GM18951 (cell line): ENCODE measurements around the gene SLAMF6.
"Not testable (repeated sequence)": the region's sequence is repeated elsewhere in the genome, so short reads cannot be mapped to it uniquely, and the experiment has no call there.

Source experiments
- POLR2A ChIP-seq: IDR thresholded peaks from 4 replicates; pipeline ENCODE4 v1.6.1; 2011; ENCODE audit warnings: mild to moderate bottlenecking; ENCODE audit not compliant: insufficient read length, insufficient read depth; ENCODE audit errors: extremely low read depth
- in situ Hi-C: fragments of 300-500 bp; cut with MboI; formaldehyde crosslinking; loops from one replicate; pipeline ENCODE4 v1.12.0; 2022; ENCODE audit warnings: low sequenced_read_pairs, mixed read lengths, inconsistent platforms; ENCODE audit not compliant: unreplicated experiment

Gene SLAMF6

DNA sequence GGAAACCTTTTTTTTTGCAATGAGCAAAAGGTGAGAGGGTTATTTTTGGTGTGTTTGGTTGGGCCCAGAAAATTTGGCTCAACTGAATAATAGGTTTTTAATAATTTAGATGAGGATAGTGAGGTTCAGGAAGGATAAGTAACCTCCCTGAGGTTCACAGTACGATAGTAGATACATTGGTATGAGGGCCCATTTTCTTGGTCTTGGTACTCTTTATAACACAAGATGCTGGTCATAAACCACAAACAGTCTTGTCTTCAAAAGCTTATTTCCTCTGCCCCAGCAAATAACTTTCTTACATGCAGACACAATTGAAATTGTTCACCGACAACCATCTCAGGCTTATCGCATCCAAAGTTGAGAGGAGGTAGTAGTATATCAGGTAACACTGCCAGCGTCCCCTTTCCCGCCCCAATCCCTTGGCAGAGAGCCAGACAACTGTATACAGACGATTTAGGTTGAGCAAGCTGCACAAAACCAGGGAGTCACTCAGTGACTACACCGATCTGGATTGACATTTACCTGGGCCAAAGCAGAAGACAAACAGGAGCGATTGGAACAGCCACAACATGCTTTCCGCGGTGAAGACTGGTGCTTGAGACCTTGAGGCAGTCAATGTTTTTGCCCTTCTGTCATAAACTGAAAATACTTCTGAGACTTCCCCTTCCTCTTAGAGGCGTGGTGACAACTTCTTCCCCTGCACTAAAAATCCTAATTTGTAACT is at the start of gene SLAMF6:
SLAMF6 (minus strand) TSS at position 634 of the 724 bp plus-strand sequence; CDS start at position 571, 63 bp downstream.
- in situ Hi-C loops = no loop called here
- TF ChIP-seq POLR2A = peak; percentile 78

DNA sequence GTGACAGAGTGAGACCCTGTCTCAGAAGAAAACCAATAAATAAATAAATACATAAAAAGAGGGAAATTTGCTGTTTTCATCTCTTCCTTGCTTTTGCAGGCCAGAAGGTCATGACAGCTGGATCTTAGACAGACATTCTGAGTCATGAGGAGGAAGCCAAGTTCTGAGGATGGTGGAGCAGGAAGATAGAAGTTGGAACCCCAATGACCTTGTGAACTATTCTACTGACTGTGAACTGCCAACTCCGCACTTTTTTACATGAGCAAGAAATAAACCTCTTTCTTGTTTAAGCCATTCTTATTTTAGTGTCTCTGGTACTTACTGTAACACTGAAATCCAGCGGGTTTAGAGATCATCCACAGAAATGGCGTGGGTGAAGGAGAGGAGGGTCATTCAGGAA is 47.8 kb upstream of the SLAMF6 start:
- TF ChIP-seq POLR2A = no peak
- in situ Hi-C loops = no loop called here

DNA sequence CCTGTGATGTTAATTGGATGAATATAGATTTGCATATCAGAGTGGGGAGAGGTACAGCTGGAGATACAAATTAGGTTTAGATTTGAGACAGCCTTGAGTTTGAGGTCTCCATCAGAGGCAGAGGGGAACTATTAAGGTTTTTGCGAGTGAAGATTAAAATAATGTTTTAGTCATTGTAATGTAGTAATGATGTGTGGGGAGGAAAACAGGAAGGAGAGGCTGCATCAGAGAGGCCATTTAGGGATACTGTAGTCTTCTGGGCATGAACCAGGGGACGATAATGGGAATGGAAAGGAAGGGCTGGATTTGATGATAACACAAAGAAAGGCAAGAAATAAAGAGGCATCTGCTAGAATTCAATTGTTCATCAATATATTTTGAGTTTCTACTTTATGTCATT is 46.8 kb upstream of the SLAMF6 start:
- in situ Hi-C loops = no loop called here
- TF ChIP-seq POLR2A = no peak

DNA sequence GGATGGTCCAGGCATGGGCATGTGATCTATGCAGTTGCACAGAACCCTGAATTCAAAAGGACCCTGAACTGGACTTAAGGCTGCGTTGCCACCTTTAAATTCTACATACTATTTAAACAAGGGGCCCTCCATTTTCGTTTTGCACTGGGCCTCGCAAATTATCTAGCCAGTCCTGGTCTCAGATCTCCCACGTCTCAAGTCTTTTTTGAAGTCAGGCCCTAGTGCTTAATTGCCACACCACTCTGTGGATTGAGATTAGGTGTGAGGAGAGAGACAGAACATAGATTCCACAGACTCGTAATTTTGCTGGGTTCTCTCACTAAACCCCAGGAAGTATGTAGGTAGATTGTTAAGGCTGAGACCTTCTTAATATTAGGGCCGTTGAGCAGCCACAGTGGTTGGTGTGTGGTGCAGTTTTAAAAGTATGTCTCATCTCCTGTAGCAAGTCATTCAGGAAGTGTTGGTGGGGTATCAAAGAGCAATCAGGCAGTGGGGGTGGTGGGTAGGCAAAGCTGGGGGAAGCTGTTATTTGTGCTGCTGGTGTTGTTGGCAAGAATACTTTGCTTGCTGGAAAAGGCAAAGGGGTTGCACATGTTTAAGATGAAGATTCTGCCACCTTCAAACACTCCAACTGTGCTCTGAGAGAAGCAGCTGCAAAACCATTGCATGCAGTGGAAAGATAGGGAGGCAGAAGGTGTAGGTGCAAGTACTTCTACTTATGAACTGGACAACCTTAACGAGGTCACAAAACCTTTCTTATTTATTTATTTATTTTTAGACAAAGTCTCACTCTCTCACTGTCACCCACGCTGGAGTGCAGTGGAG is 45.0 kb upstream of the SLAMF6 start:
- in situ Hi-C loops = no loop called here
- no peak for TF ChIP-seq POLR2A

DNA sequence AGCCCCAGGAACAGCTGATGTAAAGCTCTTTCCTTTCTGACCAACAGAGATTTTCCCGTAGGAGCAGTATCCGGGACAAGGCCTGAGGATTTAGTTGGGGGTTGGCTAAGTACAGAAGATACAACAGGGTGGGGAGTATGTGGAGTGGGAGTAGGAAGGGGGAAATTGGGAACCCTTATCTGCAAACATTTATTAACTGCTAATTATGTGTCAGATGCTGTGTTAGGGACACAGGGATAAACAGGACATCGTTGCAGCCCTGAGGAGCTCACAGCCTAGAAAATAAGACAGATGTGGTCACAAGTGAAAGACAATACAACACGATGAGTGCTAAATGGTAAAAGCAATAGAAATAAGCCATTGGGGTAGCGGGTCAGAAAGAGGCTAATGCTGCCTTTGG is 44.3 kb upstream of the SLAMF6 start:
- in situ Hi-C loops = no loop called here
- no peak for TF ChIP-seq POLR2A

DNA sequence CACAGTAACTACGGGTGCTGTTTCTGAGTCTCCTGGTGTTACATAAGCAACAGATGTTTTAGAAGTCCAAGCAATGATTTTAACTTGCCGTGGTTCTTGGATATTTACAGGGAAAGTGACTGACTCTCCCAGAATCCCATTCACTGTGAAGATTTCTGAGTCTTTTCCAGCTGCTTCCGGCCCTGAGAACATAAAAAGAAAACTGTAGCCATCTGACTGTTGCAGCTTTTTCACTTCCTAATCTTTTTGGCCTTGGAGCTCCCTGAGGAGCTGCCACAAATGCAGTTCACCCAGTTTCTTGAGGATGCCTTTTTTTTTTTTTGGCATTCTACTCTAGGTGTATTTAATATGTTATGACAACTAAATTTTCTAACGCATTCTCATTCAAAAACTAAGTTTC is 42.5 kb upstream of the SLAMF6 start:
- in situ Hi-C loops = no loop called here
- no peak for TF ChIP-seq POLR2A

DNA sequence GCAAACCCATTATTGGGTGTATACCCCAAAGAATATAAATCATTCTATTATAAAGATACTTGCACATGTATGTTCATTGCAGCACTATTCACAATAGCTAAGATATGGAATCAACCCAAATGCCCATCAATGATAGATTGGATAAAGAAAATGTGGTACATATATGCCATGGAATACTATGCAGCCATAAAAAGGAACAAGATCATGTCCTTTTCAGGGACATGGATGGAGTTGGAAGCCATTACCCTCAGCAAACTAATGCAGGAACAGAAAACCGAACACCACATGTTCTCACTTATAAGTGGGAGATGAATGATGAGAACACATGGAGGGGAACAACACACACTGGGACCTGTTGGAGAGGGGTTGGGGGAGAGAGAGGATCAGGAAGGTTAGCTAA is 40.2 kb upstream of the SLAMF6 start:
- in situ Hi-C loops = not testable (repeated sequence)

DNA sequence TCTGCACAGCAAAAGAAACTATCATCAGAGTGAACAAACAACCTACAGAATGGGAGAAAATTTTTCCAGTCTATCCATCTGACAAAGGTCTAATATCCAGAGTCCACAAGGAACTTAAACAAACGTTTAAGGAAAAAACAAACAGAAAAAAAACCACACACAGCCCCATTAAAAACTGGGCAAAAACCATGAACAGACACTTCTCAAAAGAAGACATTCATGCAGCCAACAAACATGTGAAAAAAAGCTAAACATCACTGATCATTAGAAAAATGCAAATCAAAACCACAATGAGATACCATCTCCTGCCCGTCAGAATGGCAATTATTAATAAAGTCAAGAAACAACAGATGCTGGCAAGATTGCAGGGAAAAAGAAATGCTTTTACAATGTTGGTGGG is 39.7 kb upstream of the SLAMF6 start:
- in situ Hi-C loops = not testable (repeated sequence)

DNA sequence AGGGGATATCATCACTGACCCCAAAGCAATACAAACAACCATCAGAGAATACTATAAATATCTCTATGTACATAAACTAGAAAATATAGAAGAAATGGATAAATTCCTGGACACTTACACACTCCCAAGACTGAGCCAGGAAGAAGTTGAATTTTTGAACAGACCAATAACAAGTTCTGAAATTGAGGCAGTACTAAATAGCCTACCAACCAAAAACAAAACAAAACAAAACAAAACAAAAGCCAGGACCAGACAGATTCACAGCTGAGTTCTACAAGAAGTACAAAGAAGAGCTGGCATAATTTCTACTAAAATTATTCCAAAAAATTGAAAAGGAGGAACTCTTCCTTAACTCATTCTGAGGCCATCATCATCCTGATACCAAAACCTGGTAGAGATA is 37.8 kb upstream of the SLAMF6 start:
- in situ Hi-C loops = no loop called here
- TF ChIP-seq POLR2A = no peak

DNA sequence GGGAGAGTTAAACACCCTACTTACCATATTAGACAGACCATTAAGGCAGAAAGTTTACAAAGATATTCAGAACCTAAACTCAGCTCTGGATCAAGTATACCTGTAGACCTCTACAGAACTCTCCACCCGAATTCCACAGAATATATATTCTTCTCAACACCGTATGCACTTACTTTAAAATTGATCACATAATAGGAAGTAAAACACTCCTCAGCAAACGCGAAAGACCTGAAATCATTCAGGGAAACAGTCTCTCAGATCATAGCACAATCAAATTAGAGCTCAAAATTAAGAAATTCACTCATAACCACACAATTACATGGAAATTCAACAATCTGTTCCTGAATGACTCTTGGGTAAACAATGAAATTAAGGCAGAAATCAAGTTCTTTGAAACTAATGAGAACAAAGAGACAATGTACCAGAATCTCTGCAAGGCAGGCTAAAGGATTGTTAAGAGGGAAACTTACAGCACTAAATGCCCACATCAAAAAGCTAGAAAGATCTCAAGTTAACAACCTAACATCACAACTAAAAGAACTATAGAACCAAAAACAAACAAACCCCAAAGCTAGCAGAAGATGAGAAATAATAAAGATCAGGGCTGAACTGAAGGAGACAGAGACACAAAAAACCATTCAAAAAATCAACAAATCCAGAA is 37.1 kb upstream of the SLAMF6 start:
- TF ChIP-seq POLR2A = no peak
- in situ Hi-C loops = no loop called here

DNA sequence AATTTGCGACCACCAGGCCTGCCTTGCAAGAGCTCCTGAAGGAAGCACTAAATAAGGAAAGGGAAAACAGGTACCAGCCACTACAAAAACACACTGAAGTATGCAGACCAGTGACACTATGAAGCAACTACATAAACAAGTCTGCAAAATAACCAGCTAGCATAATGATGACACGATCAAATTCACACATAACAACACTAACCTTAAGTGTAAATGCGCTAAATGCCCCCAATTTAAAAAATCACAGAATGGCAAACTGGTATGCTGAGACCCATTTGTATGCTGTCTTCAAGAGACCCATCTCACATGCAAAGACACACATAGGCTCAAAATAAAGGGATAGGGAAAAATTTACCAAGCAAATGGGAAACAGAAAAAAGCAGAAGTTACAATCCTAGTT is 36.4 kb upstream of the SLAMF6 start:
- in situ Hi-C loops = not testable (repeated sequence)

DNA sequence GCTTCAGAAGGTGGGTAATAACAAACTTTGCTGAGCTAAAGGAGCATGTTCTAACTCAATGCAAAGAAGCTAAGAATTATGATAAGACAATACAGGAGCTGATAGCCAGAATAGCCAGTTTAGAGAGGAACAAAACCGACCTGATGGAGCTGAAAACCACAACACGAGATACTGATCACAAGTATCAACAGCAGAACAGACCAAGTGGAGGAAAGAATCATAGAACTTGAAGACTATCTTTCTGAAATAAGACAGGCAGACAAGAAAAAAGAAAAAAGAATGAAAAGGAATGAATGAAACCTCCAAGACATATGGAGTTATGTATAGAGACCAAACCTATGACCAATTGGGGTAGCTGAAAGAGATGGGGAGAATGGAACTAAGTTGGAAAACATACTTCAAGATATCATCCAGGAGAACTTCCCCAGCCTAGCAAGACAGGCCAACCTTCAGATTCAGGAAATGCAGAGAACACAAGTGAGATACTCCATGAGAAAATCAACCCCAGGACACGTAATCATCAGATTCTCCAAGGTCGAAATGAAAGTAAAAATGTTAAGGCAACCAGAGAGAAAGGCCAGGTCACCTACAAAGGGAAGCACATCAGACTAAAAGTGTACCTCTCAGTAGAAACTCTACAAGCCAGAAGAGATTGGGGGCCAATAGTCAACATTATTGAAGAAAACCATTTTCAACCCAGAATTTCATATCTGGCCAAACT is 35.8 kb upstream of the SLAMF6 start:
- no peak for TF ChIP-seq POLR2A
- in situ Hi-C loops = no loop called here

DNA sequence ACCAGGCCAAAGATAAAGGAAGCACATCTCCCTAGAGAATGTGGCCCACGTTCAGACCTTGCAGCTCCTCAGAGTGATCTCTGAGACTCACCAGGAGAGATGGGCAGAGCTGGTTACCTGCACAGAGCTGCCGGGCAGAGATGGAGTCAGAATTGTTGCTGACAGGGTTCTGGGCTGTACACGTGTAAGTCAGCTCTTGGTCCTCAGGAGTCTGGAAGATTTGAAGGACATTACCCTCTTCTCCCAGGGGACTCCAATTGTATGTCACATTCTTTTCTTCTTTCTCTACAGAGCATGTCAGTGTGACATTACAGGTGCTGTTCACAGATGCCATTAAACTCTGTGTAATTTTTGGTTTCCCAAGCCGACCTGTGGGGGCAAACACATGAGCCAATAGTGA is 30.7 kb upstream of the SLAMF6 start:
- in situ Hi-C loops = no loop called here
- no peak for TF ChIP-seq POLR2A
